ENCODE results near the gene CDH2.

Gene CDH2

DNA sequence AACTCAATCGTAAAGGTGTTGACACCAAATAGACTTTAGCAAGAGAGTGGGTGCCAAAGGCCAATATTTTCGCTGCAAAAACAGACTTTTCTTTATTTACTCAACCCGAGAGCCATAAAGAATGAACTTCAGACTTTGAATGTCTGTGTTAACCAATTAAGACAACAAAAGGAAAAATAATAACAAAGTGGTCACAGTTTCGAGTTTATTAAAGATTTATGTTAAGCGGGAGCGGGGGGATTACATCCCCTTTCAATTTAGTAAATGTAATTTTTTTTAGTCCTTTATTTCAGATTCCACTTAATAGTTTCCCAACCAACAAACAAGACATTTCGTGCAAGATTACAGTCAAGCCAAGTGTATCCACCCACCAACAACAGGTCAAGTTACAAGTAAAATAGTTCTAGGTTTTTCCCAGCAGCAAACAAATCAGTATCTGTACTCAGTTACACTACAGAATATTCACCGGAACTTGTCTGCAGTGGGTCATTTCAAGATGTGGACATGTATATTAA, 9.0 kb downstream of the CDH2 start:
- no peak for DNase-seq

DNA sequence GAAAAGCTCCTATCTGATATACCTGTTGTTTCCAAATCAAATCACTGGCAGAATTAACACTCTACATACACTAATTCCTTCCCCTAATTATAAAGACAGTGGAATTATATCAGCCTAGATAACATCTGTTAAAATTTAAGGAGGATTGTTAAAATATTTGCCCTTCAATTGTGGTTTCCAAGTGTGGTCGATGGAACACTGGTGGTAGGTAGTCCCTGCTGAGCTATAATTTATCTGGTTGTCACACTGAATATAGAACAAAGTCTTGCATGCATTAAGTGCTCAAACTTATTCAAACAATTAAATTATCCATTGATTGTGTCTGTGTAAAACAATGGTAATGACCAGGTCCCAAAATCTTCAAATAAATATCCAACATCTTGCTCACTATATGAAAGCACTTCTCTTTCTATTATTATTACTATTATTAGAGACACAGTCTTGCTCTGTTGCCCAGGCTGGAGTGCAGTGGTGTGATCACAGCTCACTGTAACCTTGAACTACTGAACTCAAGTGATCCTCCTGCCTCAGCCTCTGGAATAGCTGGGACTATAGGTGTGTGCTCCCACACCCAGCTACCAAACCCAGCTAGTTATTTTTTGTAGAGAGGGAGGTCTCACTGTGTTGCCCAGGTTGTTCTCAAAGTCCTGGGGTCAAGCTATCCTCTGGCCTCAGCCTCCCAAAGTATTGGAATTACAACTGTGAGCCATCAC, 12.0 kb downstream of the CDH2 start:
- no peak for DNase-seq

DNA sequence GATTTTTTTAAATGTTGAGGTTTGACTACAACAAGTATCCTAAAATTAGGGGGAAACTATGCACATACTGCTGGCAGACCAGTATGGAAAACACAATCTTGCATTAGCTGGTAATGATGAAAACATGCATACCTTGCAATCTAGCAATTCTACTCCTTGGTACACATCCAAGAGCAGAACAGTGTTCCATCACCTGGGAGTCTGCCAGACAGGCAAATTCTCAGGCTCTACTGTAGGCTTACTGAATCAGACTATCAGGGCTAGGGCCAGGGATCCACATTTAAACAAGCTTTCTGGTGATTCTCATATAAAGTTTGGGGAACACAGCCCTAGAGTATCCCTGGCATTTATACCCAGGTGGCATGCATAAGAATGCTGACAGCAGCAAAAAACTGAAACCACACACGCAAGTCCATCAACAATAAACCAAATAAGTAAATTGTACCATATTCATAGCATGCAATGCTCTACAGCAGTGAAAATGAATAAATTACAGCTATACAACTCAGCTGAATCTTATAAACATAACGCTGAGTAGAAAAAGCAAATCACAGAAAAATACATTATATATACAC, 13.6 kb downstream of the CDH2 start:
- DNase-seq = no peak

DNA sequence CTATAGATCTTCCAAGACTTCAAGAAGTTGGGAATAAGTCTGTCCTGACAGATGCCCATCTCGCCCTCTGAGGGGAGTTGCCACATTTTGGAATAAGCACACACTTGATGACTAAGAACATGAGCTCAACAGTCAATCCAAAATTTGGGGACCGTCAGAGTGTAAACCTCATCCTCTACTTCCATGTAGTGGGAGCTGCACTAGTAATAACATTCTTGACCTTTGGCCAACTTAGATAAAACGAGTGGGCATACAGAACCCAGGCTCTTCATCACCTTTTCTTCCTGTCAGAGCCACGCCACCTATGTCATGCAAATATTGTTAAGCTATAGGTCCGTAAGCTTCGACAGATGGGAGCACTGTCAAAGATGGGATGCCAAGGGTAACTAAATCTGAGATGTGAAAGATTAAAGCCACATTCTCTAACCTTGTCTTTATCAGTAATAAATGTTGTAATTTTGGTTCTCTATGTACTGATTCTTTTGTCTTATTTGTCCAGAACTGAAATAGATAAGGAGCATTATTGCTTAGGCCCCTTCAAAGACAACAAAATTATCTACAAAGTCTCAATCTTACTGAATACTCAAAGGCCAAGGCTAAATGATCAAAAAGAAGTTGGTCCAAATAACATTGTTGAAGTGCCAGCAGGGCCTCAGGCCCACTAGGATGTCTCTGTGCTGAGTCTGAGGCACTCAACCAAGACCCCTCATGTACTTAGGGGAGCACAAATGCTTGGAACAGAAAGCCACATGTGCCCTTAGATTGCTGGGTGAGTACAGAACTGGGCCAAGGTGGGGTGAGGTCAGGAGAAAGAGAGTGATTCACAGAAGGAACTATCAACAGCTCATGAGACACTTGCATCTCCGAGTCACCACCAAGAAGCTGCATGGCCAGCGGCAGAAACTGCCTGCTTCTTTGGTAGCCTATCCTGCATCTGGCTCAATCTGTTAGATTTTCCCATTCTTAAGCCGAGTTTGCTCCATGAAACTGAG, 15.0 kb downstream of the CDH2 start:
- no peak for DNase-seq

DNA sequence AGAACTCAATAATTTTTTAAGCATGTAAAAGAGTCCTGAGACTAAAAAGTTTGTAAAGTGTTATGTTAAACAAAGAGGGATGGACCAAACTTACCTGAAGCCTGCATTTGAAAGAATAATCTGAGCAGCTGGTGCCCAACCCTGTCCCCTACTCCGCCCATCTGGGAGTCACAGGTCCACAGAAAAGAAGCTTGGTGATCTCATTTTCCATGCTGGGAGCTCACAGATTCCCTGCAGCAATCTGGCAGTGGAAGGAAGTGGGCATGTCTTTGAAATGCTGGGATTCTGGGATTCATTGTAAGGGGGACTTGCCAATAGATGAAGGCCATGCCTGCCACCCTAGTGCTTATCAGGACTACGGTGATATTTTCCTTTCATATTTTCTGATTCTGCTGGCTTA, 17.9 kb downstream of the CDH2 start:
- DNase-seq = no peak

DNA sequence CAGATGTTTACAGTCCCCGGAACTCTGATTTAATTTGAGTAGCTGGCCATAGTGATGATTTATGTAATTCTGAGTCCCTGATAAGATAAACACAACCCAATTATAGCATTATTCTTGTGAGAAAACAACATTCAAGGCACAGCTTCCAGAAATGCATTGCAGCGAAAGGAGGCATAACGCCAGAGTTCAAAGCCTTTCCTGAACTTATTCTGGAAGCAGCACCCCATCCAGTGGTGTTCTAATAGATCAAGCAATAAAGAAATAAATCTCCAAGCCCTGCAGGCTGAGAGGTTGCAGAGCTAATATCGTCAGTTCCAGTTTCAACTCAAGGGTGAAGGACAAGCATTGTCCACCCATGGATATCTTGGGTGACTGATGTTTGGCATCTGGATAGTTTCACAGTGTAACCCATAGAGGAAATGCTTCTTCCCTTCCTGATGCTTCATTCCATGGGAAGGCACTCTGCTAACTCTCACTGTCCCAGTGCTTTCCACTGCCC, 18.8 kb downstream of the CDH2 start:
- DNase-seq = no peak

DNA sequence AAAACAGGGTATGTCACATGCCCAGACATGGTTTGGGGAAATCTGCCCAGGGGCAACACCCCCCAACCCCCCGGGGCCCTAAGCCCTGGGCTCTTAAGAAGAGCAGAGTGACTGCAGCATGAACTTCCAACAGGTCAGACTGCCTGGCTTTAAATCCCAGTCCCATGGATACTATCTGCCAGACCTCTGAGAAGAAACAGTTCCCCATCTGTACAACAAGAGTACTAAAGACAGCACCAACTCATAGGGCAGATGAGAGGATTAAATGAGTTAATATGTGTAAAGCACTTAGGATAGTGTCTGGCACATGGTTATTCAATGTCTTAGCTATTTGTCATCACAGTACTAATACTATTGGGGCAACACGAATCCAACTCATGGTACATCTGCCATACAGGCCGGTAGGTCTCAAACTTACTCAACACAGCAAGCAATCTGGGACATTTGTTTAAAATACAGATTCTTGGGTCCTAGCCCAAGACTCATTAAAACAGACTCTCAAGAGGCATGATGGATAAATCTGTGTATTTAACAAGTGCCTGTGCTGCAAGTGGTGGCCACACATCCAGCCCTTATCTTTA, 23.4 kb downstream of the CDH2 start:
- no peak for DNase-seq

DNA sequence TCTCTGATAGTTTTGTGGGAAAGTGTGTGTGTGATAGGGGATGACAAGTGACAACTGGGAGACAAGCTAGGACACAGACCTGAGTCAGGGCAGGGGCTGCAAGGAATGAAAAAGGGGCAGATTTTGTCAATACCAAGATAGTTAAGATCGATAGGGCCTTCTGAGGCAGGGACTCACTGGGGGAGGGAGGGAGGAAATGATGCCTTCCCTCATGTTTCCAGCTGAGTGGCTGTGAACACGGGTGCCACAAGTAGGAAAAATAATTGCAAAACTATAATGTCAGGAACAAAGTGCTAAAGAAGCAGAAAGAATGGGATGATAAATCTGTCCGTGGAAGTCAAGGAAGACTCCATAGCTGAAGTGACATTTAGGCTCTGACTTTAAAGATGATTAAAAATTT, 24.2 kb downstream of the CDH2 start:
- no peak for DNase-seq

DNA sequence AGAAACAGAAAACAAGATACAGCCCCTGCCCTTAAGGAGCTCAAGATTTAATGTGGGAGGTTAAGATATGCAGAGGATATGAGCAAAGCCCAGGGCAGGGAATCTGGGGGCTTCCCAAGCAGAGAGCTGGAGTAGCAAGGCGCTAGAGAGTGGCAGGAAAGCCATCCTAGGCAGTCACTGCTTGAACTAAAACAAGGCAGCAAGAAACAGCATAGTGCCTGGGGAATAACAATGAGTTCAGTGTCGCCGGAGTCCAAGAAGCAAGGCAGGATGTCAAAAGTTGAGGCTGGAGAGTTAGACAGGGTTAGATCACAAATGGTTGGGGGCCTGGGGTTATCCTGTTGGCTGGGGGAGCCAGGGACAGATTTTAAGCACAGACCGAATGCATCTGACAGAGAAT, 24.6 kb downstream of the CDH2 start:
- DNase-seq = no peak

DNA sequence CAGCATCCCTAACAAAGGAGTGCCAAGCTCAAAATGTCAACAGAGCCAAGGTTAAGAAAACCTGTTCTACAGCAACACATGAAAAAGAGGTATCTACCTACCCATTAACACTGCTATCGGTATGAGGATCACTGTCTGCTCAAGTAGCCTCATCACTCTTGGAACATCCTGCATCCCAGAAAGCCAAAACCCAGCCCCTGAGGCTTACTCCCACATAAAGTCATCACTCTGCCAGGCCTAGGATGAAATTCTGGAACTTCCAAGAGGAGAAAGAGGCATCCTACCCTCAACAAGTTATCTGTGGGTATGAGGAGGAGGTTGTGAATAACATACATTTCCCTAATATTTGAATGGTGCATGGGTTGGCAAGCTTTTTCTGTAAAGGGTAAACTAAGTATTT, 25.5 kb downstream of the CDH2 start:
- no peak for DNase-seq

DNA sequence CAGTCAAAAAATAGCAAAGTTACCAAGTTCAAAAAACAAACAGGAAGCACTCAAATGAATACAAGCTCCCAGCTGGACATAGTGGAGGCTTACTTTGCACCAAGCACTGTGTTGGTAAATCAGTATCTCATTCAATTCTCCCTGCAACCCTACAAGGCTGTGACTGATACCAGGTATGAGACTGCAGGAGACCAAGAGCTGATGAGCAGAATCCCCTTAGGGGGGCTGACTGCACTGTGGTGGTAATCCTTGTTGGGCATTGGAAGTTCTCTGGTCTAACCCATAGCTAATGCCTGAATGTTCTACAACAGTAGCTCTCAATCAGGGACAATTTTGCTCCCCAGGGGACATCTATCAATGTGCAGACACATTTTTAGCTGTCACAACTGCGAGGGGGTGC, 26.0 kb downstream of the CDH2 start:
- DNase-seq = no peak

DNA sequence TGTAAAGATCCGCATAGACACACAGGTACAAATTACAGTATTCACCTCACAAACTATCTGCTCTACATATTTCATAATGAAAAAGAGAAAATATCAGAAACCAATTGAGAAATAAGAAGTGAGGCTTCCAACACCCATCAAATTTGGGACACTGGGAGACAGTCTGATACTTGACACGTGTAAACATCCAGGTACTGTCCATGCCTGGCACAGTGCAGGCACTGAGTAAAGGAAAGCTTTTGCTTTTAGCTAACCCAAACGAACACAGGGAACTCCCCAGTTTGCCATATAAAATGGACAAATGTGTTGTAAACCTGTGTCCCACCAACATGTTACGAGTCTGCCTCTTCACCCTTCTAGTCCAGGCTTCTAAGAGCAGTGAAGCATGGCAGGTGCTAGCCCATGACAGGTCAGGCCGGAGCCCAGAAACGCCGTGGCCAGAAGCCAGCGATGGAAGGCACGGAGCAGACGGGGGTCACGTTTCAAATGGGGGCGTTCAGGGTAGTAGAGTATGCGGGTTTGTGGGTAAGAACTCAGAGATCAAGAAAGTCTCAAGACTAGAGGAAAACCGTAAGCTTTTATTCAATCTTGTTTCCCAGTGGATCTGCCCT, 27.0 kb downstream of the CDH2 start:
- no peak for DNase-seq

DNA sequence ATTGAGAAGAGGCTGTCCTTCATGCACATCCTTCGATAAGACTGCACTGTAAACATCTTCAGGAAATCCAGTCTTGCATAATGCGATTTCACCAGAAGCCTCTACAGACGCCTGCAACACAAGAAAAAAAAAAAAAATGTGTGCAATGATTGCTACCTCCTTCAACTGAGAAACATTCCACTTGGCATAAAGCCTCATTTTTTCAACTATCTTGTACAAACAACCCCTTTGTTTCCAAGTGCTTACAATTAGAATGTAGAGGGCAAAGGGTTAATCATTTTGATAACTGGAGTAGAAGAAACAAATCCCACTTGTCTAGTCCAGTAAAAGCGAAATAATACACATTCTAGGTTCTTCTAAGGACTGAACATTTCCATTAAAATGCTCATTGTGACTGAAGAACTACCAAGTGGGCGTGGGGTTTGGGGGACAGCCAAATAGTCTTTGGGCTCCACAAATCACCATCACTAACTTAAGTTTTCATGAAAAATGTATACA, 29.2 kb downstream of the CDH2 start:
- no peak for DNase-seq

DNA sequence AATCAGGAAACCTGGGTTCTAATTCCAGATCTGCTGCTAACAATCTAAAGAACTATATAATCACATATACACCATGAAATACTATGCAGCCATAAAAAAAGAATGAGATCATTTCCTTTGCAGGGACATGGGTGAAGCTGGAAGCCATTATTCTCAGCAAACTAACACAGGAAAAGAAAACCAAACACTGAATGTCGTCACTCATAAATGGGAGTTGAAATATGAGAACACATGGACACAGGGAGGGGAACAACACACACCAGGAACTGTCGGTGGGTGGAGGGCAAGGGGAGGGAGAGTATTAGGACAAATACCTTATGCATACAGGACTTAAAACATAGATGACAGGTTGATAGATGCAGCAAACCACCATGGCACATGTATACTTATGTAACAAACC, 33.2 kb downstream of the CDH2 start:
- no peak for DNase-seq

DNA sequence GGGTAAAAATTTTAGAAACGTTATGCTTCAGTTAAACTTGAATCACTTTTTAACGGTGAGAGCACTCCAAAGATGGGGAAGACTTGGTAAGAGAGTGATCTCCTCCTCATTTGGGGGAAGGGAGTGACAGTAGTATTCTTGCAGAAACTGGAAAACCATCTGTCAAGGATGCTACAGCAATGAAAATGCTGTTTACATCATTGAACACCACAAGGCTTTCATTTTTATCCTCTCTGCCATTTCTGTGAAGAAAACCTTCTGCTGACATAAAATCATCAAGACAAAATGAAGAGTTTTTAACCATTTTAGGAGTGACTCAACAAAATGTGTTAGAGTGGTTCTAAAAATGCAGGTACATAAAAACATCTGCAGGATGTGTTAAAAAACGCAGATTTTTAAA, 38.1 kb downstream of the CDH2 start:
- no peak for DNase-seq

DNA sequence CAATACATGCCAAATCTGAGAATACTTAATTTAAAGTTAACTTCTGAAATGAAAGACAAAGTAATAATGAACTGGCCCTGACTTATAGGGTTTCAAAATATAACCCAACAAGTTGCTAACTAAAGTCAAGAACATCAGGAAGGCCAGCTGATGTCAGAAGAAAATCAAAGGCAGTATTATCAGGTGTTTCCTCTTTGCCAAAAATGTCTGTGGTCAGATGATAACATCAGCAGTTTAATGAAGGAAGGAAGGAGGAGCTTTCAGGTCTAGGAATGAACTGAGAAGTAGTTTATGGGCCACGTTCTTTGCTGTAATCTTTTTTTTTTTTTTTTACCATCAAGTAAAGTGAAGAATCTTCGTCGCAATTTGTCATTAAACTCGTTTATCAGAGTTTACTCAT, 40.9 kb downstream of the CDH2 start:
- no peak for DNase-seq

DNA sequence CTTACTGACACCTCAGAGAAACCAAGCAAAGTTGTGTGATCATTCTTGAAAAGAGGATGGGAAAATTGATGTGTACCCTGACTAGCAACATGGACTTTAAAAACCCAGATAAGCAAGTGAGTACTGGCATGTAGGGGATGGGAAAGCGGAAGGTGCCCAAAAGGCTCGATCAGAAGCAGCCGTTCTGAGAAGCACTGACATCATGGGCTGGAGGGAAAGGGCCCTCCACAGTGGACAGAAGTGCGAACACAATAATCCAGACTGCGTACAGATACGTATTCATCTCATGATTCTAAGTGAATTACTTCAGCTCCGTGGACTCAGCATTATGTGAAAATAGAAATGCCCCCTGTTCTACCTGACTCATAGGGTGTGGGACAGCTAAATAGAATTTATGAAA, 42.2 kb downstream of the CDH2 start:
- no peak for DNase-seq

DNA sequence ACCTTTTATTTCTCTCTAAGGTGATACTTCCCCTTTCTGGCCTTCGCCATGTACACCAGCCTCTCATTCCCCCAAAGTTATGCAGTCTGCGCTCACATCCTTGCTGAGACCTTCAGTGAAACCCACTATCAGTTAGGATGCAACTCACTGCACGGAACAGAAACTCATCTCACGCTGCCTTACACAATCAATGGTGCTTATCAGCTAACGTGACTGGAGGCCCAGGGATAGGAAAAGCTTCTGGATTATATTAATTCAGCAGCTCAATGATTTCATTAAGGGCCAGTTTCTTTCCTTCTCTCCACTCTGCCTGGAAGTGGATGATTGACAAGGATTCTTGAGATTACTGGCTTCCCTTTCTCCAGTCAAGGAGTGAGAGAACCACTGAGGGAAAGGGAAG, 44.8 kb downstream of the CDH2 start:
- DNase-seq = no peak

DNA sequence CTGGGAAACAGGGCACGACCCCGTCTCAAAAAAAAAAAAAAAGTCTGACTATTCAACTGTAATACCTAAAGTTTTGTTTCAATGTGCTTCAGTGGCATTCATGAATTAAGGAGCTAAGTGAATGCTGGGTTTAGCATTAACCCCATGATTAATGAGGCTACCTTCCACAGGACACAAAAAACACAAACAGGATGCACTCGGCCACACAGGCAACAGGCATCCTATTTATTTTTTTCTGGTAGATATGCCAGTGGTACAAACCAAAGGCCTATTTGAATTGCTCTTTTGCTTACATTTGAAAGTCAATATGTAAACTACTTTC, 48.3 kb downstream of the CDH2 start:
- no peak for DNase-seq

DNA sequence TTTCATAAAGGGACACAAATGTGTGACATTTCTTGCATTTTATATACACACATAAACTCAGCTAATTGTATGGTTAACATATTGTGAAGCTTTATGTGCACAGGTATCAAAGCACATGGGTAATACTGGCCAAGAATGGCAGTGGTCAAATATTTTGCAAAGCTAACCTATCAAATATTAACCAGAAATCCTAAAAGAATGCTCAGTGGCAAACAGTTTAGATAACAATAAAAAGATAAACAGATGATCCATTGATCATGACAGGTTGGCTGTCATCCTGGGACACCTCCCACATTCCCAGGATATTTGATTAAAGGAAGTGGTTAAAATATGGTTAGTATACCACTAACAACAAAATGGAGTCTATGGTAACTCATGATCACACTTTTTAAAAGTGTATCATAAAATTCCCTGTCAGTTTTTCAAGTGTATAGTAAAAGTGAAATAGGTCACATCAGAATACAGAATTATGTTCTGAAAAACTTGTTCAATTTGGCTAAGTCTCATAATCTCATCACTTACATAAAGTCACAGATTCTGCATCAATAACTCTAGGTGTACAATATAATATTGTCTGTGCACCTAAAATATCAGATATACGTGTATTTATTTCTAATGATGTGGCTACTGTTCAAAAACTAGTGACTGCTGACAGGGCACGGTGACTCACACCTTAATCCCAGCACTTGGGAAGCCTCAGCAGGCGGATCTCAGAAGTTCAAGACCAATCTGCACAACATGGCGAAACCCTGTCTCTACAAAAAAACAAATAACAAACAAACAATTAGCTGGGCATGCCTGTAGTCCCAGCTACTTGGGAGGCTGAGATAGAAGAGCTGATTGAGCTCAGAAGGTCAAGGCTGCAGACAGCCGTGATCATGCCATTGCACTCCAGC, 48.9 kb downstream of the CDH2 start:
- DNase-seq = no peak

DNA sequence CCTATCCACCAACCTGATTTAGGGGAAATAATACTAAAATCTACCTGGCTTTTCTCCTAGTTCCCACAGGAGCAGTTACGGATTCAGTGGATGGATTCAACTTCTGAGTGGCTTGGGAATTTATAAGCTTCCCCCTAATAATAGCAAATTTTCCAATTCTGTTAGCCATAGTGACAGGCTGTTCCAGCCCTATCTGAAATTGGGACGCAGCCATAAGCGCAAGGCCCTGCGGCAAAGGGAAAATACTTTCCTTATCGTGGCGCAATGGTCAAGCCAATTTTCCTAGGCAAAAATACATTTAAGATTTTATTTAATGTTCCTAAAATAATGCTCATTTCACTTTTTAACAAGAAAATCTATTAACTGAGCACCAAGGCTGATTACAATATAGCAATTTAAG, 49.7 kb downstream of the CDH2 start:
- no peak for DNase-seq

DNA sequence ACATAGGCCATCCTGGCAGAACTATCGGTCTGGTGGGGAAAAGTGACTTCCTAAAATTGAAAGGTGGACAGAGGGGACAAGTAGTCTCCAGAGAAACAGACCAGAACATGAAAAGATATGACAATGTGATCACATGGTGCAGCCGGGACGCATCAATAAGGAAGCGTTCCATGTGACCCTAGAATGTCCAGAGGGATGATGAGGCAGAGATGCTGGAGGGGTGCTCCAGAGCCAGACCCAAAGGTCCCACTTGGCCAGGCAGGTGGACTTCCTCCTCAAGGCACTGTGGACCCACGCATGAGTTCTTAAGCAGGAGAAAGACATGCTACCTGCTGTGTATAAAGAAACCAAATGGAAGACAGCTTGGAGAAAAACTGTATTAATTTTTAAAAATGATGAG, 50.2 kb downstream of the CDH2 start:
- DNase-seq = no peak
